ENCODE results near the gene BMP4. TPM values are rescaled to one million over a fixed set of nuclear protein-coding genes. Genes with fewer than 3 reads are reported as not detected.

Gene BMP4
- total and polyA plus RNA-seq, 2 experiments from 2014 or later = 2.5 to 3.9 TPM

- TF ChIP-seq ZNF462 (CRISPR knock-in tag; IDR thresholded peaks at IDR 0.05) (no peak), JUNB (IDR thresholded peaks at IDR 0.05; ENCODE audit: unreplicated experiment) (no peak), EZH2phosphoT487 (IDR thresholded peaks at IDR 0.05; ENCODE audit: unreplicated experiment) (no peak), ETS1 (IDR thresholded peaks at IDR 0.05) (no peak), ZNF331 (CRISPR knock-in tag; IDR thresholded peaks at IDR 0.05; ENCODE audit: low read depth) (no peak), STAT1 (IDR thresholded peaks at IDR 0.05; ENCODE audit: unreplicated experiment) (no peak)
These were observed 5.4 kb downstream of the BMP4 start (continued) for GRCh38 chr14:53951243-53951626.

DNA sequence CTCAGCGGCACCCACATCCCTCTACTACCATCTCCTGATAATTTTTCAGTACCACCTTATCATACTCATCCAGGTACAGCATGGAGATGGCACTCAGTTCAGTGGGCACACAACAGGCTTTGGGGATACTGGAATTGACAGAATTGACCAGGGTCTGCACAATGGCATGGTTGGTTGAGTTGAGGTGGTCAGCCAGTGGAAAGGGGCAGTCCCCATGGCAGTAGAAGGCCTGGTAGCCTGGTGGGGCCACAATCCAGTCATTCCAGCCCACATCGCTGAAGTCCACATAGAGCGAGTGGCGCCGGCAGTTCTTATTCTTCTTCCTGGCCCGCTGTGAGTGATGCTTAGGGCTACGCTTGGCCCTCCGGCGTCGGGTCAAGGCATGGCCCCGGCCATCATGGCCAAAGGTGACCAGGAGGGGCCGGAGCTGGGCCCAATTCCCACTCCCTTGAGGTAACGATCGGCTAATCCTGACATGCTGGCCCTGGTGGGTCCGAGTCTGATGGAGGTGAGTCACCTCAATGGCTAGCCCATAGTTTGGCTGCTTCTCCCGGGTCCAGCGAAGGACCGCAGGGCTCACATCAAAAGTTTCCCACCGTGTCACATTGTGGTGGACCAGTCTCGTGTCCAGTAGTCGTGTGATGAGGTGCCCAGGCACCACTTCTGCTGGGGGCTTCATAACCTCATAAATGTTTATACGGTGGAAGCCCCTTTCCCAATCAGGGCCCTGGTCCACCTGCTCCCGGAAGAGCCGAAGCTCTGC, 6.4 kb downstream of the BMP4 start:
- Histone ChIP-seq H4K20me1 (replicated peaks; ENCODE audit: insufficient read depth) (no peaks in the 10 kb centered on the region; the same call in 1 of the 2 replicates), H3K27me3 (ENCODE audit: insufficient read depth) (peaks cover 95% of the 10 kb centered on the region), H3F3A (replicated peaks; ENCODE audit: low read depth) (peaks cover 13% of the 10 kb centered on the region), H3K4me3 (no peak overlapping the region), H3K36me3 (ENCODE audit: insufficient read depth) (no peaks in the 10 kb centered on the region), H3K4me2 (no peak overlapping the region), H3K27ac (ENCODE audit: low read depth) (no peak overlapping the region), H3K79me2 (replicated peaks; ENCODE audit: insufficient read depth) (no peaks in the 10 kb centered on the region), H3K9me2 (ENCODE audit: insufficient read depth) (no peaks in the 10 kb centered on the region), H2AFZ (no peak overlapping the region), H3K4me1 (ENCODE audit: insufficient read depth) (peaks cover 52% of the 10 kb centered on the region)
- Mint-ChIP-seq H3K36me3 (ENCODE audit: low read depth) (peaks cover 3% of the 10 kb centered on the region; the same call in 1 of the 3 replicates), H3K27ac (no peak overlapping the region), H3K4me3 (peak overlapping the region; percentile 87; the same call in 1 of the 3 replicates), H3K27me3 (ENCODE audit: insufficient read depth, low read depth, poor library complexity) (peaks cover 93% of the 10 kb centered on the region), H3K4me1 (peaks cover 49% of the 10 kb centered on the region), H3K9me3 (0 out of 3 replicates have a peak, but pooled peaks cover 2% of the 10 kb centered on the region)
- ATAC-seq (no peak), DNase-seq (ENCODE audit: low spot score) (no peak)
- TF ChIP-seq ZNF331 (CRISPR knock-in tag; IDR thresholded peaks at IDR 0.05; ENCODE audit: low read depth) = no peak
- TF ChIP-seq, protein P1, sequence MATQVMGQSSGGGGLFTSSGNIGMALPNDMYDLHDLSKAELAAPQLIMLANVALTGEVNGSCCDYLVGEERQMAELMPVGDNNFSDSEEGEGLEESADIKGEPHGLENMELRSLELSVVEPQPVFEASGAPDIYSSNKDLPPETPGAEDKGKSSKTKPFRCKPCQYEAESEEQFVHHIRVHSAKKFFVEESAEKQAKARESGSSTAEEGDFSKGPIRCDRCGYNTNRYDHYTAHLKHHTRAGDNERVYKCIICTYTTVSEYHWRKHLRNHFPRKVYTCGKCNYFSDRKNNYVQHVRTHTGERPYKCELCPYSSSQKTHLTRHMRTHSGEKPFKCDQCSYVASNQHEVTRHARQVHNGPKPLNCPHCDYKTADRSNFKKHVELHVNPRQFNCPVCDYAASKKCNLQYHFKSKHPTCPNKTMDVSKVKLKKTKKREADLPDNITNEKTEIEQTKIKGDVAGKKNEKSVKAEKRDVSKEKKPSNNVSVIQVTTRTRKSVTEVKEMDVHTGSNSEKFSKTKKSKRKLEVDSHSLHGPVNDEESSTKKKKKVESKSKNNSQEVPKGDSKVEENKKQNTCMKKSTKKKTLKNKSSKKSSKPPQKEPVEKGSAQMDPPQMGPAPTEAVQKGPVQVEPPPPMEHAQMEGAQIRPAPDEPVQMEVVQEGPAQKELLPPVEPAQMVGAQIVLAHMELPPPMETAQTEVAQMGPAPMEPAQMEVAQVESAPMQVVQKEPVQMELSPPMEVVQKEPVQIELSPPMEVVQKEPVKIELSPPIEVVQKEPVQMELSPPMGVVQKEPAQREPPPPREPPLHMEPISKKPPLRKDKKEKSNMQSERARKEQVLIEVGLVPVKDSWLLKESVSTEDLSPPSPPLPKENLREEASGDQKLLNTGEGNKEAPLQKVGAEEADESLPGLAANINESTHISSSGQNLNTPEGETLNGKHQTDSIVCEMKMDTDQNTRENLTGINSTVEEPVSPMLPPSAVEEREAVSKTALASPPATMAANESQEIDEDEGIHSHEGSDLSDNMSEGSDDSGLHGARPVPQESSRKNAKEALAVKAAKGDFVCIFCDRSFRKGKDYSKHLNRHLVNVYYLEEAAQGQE (IDR thresholded peaks at IDR 0.05; ENCODE audit: unreplicated experiment) = no peak
